Bronchial epithelial cell (primary cell): ENCODE results near the gene BPIFB1. TPM values are rescaled to one million over a fixed set of nuclear protein-coding genes. Genes with fewer than 3 reads are reported as not detected.

ENCODE experiments used
- DNase-seq: peaks from one replicate; pipeline ENCODE4 v3.0.0-alpha.2; 2010; ENCODE audit warnings: low read depth
- FAIRE-seq: peaks from 2 replicates; lab custom pipeline; 2011; peaks lifted over from hg19 to GRCh38; lab: Jason Lieb, UNC
- H3K27me3 ChIP-seq: 2 replicates; pipeline ENCODE4 v1.5.1; 2011; ENCODE audit warnings: low read length; ENCODE audit not compliant: control insufficient read depth, insufficient read depth
- H3K36me3 ChIP-seq: 2 replicates; pipeline ENCODE4 v1.5.1; 2011; ENCODE audit warnings: low read length; ENCODE audit not compliant: control insufficient read depth, insufficient read depth
- H3K4me3 ChIP-seq: 2 replicates; pipeline ENCODE4 v1.5.1; 2011; ENCODE audit warnings: mild to moderate bottlenecking, low read depth, low read length, control low read depth
- CTCF ChIP-seq: IDR thresholded peaks from 2 replicates; pipeline ENCODE4 v1.5.1; 2011; ENCODE audit warnings: mild to moderate bottlenecking, moderate library complexity, low read length, control low read depth, inconsistent platforms; ENCODE audit not compliant: insufficient read depth, severe bottlenecking
- total RNA-seq: library from RNA; depleted of rRNA; stranded (reverse); fragments of >200 nt; gene quantifications from 2 replicates; pipeline ENCODE4 v1.2.1, GENCODE V29; 2014

BPIFB1 gene
- not detected in 2 replicates for total RNA-seq

- H3K36me3 ChIP-seq: no peaks in the 10 kb centered on the region
- TF ChIP-seq CTCF: no peak
- H3K4me3 ChIP-seq: no peak within 1 kb of the TSS
- no peak for FAIRE-seq
- H3K27me3 ChIP-seq: peaks cover 5% of the 10 kb centered on the region
- DNase-seq: no peak
Observed at GRCh38 chr20:33282991-33283555, at the start of gene BPIFB1. TSS of gene BPIFB1 (plus strand) at chr20:33283214. CDS start at chr20:33286074, 2,860 bp downstream.

GRCh38 chr20:33234050-33234449 lies 49.0 kb upstream of the BPIFB1 start:
- Histone ChIP-seq H3K36me3 (no peaks in the 10 kb centered on the region), H3K4me3 (no peak overlapping the region), H3K27me3 (peaks cover 2% of the 10 kb centered on the region)
- TF ChIP-seq CTCF: no peak
- no peak for FAIRE-seq
- DNase-seq: no peak

GRCh38 chr20:33235696-33236095 lies 47.3 kb upstream of the BPIFB1 start, which contains the start of gene BPIFA1:
TSS of gene BPIFA1 (plus strand) at chr20:33235996. CDS start at chr20:33237712, 1,716 bp downstream.
- Histone ChIP-seq H3K36me3 (no peaks in the 10 kb centered on the region), H3K27me3 (peaks cover 2% of the 10 kb centered on the region), H3K4me3 (no peak within 1 kb of the TSS)
- no peak for DNase-seq
- no peak for TF ChIP-seq CTCF
- no peak for FAIRE-seq

- no peak overlapping the region for H3K4me3 ChIP-seq
- H3K36me3 ChIP-seq: no peaks in the 10 kb centered on the region
- FAIRE-seq (no peak), DNase-seq (no peak)
- peaks cover 2% of the 10 kb centered on the region for H3K27me3 ChIP-seq
- TF ChIP-seq CTCF: no peak
Observed at GRCh38 chr20:33236351-33236750, 46.7 kb upstream of the BPIFB1 start.

GRCh38 chr20:33237989-33238388 lies 45.0 kb upstream of the BPIFB1 start:
- no peak for DNase-seq
- FAIRE-seq: no peak
- no peaks in the 10 kb centered on the region for H3K36me3 ChIP-seq
- peaks cover 2% of the 10 kb centered on the region for H3K27me3 ChIP-seq
- no peak overlapping the region for H3K4me3 ChIP-seq
- TF ChIP-seq CTCF: no peak

- H3K27me3 ChIP-seq: no peaks in the 10 kb centered on the region
- DNase-seq (peak; percentile 4), FAIRE-seq (no peak)
- no peak overlapping the region for H3K4me3 ChIP-seq
- no peaks in the 10 kb centered on the region for H3K36me3 ChIP-seq
- no peak for TF ChIP-seq CTCF
Observed at GRCh38 chr20:33239418-33239817, 43.6 kb upstream of the BPIFB1 start.
